MCF 10A (cell line): ENCODE measurements around the gene LENG9. TPM values are rescaled to one million over a fixed set of nuclear protein-coding genes. Genes with fewer than 3 reads are reported as not detected.
A peak's percentile ranks its signal among the peaks of the same experiment; 100 is the strongest.
"Not testable (repeated sequence)": the region's sequence is repeated elsewhere in the genome, so short reads cannot be mapped to it uniquely, and the experiment has no call there.

Source experiments
- BruUV-seq: library from RNA; stranded (reverse); fragments of 400-500 nt; replicated peaks from 2 replicates; lab custom pipeline; 2021; lab: Mats Ljungman, UMichigan
- CTCF ChIA-PET: fragments of 300-600 bp; sonication (Branson Sonifier 250); formaldehyde crosslinking; extraction: SDS; loops from one replicate; lab custom pipeline; 2021; ENCODE audit warnings: antibody characterized with exemption, inconsistent platforms; lab: Yijun Ruan, JAX
- POLR2A ChIA-PET: fragments of 300-600, 350-650 bp; sonication (Branson Sonifier 250); formaldehyde crosslinking; extraction: SDS; loops from one replicate; lab custom pipeline; 2020; ENCODE audit warnings: antibody characterized with exemption, inconsistent platforms; lab: Yijun Ruan, JAX
- DNase-seq: peaks from one replicate; pipeline ENCODE4 v3.0.0-alpha.2; 2018; ENCODE audit not compliant: unreplicated experiment
- H3K27ac Mint-ChIP-seq: one replicate; pipeline ENCODE4 v1.8.0; 2022; ENCODE audit warnings: mild to moderate bottlenecking, low read depth, mixed read lengths; ENCODE audit not compliant: unreplicated experiment
- H3K27me3 Mint-ChIP-seq: one replicate; pipeline ENCODE4 v1.8.0; 2022; ENCODE audit warnings: mixed read lengths; ENCODE audit not compliant: insufficient read depth, unreplicated experiment
- H3K36me3 Mint-ChIP-seq: one replicate; pipeline ENCODE4 v1.8.0; 2022; ENCODE audit warnings: mild to moderate bottlenecking, moderate library complexity, mixed read lengths; ENCODE audit not compliant: insufficient read depth, unreplicated experiment
- H3K4me1 Mint-ChIP-seq: one replicate; pipeline ENCODE4 v1.8.0; 2022; ENCODE audit warnings: mixed read lengths; ENCODE audit not compliant: insufficient read depth, unreplicated experiment
- H3K4me3 Mint-ChIP-seq: one replicate; pipeline ENCODE4 v1.8.0; 2022; ENCODE audit warnings: mild to moderate bottlenecking, moderate library complexity, mixed read lengths; ENCODE audit not compliant: unreplicated experiment
- H3K9me3 Mint-ChIP-seq: one replicate; pipeline ENCODE4 v1.8.0; 2022; ENCODE audit warnings: mixed read lengths; ENCODE audit not compliant: unreplicated experiment
- intact Hi-C: fragments of 100-400 bp; cut with micrococcal nuclease; formaldehyde crosslinking; loops from 2 replicates; pipeline ENCODE4 v1.14.1; 2022
- total RNA-seq: library from RNA; stranded (reverse); gene quantifications from 2 replicates; pipeline ENCODE4 v1.2.3, GENCODE V29; 2022
- TF ChIP-seq, protein P1 (sequence below): fragments of 200-600 bp; IDR thresholded peaks from one replicate; pipeline ENCODE4 v1.8.0; 2022; ENCODE audit warnings: antibody characterized with exemption, mild to moderate bottlenecking; ENCODE audit not compliant: unreplicated experiment

LENG9 gene
- total RNA-seq, 1 experiment from 2014 or later: 9.3 TPM

DNA sequence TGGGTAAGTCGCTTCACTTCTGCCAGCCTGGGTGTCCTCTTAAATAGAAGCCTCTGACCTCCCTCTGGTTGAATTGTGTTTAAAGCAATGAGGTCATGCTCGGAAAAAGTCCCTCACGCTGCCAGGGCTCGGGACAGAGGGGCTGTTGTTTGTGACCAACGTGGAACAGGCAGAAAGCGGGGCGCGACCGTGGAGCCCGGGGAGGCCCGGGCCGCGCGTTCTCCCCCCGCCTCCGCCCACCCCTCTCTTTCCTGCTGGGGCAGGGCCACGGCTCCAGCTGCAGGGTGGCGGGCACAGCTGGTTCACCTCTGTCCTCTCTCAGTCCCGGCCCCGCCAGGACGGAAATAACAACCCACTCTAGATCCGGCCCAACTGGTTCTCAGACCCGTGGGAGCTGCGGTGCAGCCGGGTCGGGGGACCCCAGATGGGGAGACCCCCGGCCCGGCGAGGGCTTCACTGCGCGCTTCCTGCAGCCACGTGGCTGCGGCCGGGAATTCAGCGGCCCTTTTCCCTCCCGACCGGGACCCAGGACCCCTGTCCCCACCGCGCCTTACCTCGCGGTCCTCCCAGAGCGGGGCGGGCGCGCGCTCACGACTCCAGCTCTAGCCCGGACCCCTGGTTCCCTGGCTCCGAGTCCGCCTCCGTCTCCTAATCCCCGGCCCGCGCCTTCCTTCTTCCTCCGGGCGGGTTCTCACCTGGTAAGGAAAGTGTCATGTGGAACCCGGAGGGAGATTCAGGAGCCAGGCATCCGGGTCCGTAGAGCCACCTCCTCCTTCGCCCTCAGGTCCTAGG is 7.6 kb upstream of the LENG9 start:
- Mint-ChIP-seq H3K9me3 (no peaks in the 10 kb centered on the region), H3K27ac (peak overlapping the region; percentile 73), H3K4me3 (peak overlapping the region; percentile 68), H3K4me1 (peaks cover 18% of the 10 kb centered on the region), H3K27me3 (peaks cover 21% of the 10 kb centered on the region), H3K36me3 (no peaks in the 10 kb centered on the region)
- POLR2A ChIA-PET: interaction anchor here (0.6 to 2.2 kb wide), 2 partner anchors 16 to 23 kb away, joined by 4 to 6 read pairs; partner anchors contain the start of gene LENG8
- CTCF ChIA-PET: interaction anchor here (0.7 kb wide), 1 partner anchor 1178 kb away, joined by 3 read pairs; no protein-coding TSS in a partner anchor
- DNase-seq: no peak
- no TSS peak for BruUV-seq
- intact Hi-C loops: no loop called here
- TF ChIP-seq, protein P1, sequence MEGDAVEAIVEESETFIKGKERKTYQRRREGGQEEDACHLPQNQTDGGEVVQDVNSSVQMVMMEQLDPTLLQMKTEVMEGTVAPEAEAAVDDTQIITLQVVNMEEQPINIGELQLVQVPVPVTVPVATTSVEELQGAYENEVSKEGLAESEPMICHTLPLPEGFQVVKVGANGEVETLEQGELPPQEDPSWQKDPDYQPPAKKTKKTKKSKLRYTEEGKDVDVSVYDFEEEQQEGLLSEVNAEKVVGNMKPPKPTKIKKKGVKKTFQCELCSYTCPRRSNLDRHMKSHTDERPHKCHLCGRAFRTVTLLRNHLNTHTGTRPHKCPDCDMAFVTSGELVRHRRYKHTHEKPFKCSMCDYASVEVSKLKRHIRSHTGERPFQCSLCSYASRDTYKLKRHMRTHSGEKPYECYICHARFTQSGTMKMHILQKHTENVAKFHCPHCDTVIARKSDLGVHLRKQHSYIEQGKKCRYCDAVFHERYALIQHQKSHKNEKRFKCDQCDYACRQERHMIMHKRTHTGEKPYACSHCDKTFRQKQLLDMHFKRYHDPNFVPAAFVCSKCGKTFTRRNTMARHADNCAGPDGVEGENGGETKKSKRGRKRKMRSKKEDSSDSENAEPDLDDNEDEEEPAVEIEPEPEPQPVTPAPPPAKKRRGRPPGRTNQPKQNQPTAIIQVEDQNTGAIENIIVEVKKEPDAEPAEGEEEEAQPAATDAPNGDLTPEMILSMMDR: no peak

DNA sequence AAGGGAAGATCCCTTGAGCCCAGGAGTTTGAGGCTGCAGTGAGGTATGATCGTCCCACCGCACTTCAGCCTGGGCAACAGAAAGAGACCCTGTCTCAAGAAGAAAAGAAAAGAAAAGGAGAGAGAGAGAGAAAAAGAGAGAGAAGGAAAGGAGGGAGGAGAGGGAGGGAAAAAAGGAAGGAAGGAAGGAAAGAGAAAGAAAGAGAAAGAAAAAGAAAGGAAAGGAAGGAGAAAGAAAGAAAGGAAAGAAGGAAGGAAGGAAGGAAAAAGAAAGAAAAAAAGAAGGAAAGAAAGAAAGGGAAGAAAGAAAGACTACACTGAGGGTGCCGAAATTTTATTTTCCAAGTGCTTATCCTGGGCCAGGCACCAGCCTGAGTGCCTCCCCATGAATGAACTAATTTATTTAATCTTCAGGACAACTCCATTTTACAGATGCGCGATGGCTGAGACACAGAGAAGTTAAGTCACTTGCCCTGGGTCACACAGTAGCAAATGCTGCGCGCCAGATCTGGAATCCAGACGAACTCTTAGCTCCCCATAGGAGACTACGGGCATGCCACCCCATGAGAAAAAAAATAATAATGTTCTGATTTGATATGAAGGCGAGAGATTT is 6.8 kb upstream of the LENG9 start:
- no peak overlapping the region for H3K4me3 Mint-ChIP-seq
- intact Hi-C loops: no loop called here
- no peak overlapping the region for H3K27ac Mint-ChIP-seq
- peaks cover 18% of the 10 kb centered on the region for H3K4me1 Mint-ChIP-seq
- ChIA-PET CTCF (interaction anchor here (0.7 to 1.5 kb wide), 4 partner anchors 8 to 1179 kb away, joined by 3 to 11 read pairs (median 4); no protein-coding TSS in a partner anchor), POLR2A (interaction anchor here (0.6 to 2.2 kb wide), 2 partner anchors 15 to 22 kb away, joined by 4 to 6 read pairs; partner anchors contain the start of gene LENG8)
- H3K27me3 Mint-ChIP-seq: peaks cover 21% of the 10 kb centered on the region
- BruUV-seq: no TSS peak
- TF ChIP-seq, protein P1: no peak
- H3K36me3 Mint-ChIP-seq: no peaks in the 10 kb centered on the region
- DNase-seq: no peak
- no peaks in the 10 kb centered on the region for H3K9me3 Mint-ChIP-seq

DNA sequence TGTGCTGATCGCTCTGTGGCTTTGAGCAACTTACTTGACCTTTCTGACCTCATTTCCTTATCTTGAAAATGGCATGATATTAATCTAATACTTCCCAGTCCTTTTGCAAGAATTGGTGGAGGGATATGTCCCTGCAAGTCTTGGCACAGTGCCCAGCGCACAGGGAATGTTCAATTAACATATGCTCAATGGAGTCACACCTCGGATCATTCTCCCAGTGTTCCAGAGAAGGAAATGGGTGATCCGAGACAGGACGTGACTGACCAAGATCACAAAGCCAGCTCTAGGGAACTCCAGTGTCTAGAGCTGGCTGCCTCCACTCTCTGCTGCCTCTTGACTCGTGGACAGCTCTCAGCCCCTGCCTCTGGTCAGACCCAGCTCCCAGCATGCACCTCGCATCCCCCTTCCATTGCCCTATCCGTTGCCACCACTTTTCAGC is 5.9 kb upstream of the LENG9 start:
- Mint-ChIP-seq H3K9me3 (no peaks in the 10 kb centered on the region), H3K4me3 (no peak overlapping the region), H3K27ac (no peak overlapping the region), H3K36me3 (no peaks in the 10 kb centered on the region), H3K27me3 (peaks cover 21% of the 10 kb centered on the region), H3K4me1 (peaks cover 18% of the 10 kb centered on the region)
- ChIA-PET POLR2A (interaction anchor here (0.7 to 2.2 kb wide), 2 partner anchors 21 kb away, joined by 5 to 6 read pairs; partner anchors contain the start of gene LENG8), CTCF (interaction anchor here (0.6 to 2.7 kb wide), 5 partner anchors 9 to 676 kb away, joined by 3 to 11 read pairs (median 6); no protein-coding TSS in a partner anchor)
- TF ChIP-seq, protein P1: no peak
- intact Hi-C loops: no loop called here
- BruUV-seq: no TSS peak
- no peak for DNase-seq

DNA sequence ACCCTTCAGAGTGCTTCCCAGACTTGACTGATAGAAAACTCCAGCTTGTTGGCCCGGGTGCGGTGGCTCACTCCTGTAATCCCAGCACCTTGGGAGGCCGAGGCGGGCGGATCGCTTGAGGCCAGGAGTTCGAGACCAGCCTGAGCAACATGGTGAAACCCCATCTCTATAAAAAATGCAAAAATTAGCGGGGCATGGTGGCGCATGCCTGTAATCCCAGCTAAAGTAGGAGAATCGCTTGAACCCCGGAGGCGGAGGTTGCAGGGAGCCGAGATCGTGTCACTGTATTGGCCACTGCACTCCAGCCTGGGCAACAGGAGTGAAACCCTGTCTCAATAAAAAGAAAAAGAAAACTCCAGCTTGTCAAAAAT is 2.5 kb upstream of the LENG9 start:
- H3K9me3 Mint-ChIP-seq, BruUV-seq, intact Hi-C loops, H3K27ac Mint-ChIP-seq, DNase-seq: not testable (repeated sequence)
- Mint-ChIP-seq H3K4me1 (peaks cover 12% of the 10 kb centered on the region), H3K27me3 (peaks cover 20% of the 10 kb centered on the region), H3K36me3 (peaks cover 24% of the 10 kb centered on the region), H3K4me3 (peak overlapping the region; percentile 36)
- ChIA-PET POLR2A (interaction anchor here (0.9 kb wide), 1 partner anchor 17 kb away, joined by 6 read pairs; the partner anchor contains the start of gene LENG8), CTCF (interaction anchor here (0.7 to 0.8 kb wide), 2 partner anchors 12 to 27 kb away, joined by 3 read pairs; no protein-coding TSS in a partner anchor)
